GM21723 (cell line): ENCODE data around the gene SLIRP.
"Not testable (repeated sequence)": the region's sequence is repeated elsewhere in the genome, so short reads cannot be mapped to it uniquely, and the experiment has no call there.

Experiments used
- ATAC-seq: cut with Tn5 transposase; IDR thresholded peaks from one replicate; pipeline ENCODE4 v1.9.1; 2021; ENCODE audit warnings: mild to moderate bottlenecking, moderate library complexity; ENCODE audit not compliant: unreplicated experiment

SLIRP gene

GRCh38 chr14:77707724-77708408 is at the start of gene SLIRP, which contains the start of gene ALKBH1:
Gene SLIRP (plus strand): TSS chr14:77708103. CDS start chr14:77708112, 9 bp downstream.
Gene ALKBH1 (minus strand): TSS chr14:77708023. CDS start chr14:77708004, 19 bp downstream.
- peak; percentile 98 for ATAC-seq

- ATAC-seq, result no peak
Measured at GRCh38 chr14:77659831-77660230, 48.1 kb upstream of the SLIRP start.

- no peak for ATAC-seq
Measured at GRCh38 chr14:77660754-77661153, 47.1 kb upstream of the SLIRP start.

GRCh38 chr14:77661562-77661961 is 46.3 kb upstream of the SLIRP start:
- ATAC-seq, result not testable (repeated sequence)

- no peak for ATAC-seq
Measured at GRCh38 chr14:77663293-77663692, 44.6 kb upstream of the SLIRP start.

- no peak for ATAC-seq
Measured at GRCh38 chr14:77667331-77667730, 40.6 kb upstream of the SLIRP start.

- no peak for ATAC-seq
Measured at GRCh38 chr14:77673193-77673592, 34.7 kb upstream of the SLIRP start.

- ATAC-seq, result no peak
Measured at GRCh38 chr14:77674931-77675330, 33.0 kb upstream of the SLIRP start.

GRCh38 chr14:77681196-77682157 is 26.4 kb upstream of the SLIRP start:
- no peak for ATAC-seq

GRCh38 chr14:77682158-77682553 is 25.7 kb upstream of the SLIRP start:
- ATAC-seq, result no peak

- ATAC-seq, result no peak
Measured at GRCh38 chr14:77691259-77691658, 16.6 kb upstream of the SLIRP start.

- ATAC-seq, result peak; percentile 37
Measured at GRCh38 chr14:77707355-77707723, 564 bp upstream of the SLIRP start.

- no peak for ATAC-seq
Measured at GRCh38 chr14:77708749-77709148, 846 bp downstream of the SLIRP start.

- no peak for ATAC-seq
Measured at GRCh38 chr14:77709412-77709811, 1.5 kb downstream of the SLIRP start.

- no peak for ATAC-seq
Measured at GRCh38 chr14:77710364-77710763, 2.5 kb downstream of the SLIRP start.

GRCh38 chr14:77714926-77715325 is 7.0 kb downstream of the SLIRP start:
- no peak for ATAC-seq

- no peak for ATAC-seq
Measured at GRCh38 chr14:77717608-77718305, 9.9 kb downstream of the SLIRP start.

GRCh38 chr14:77721437-77721836 is 13.5 kb downstream of the SLIRP start:
- no peak for ATAC-seq

GRCh38 chr14:77722301-77722700 is 14.4 kb downstream of the SLIRP start:
- no peak for ATAC-seq

GRCh38 chr14:77730976-77731497 is 23.1 kb downstream of the SLIRP start:
- ATAC-seq, result no peak
